Endodermal cell (in vitro differentiated cells): ENCODE data around the gene PDLIM5. TPM values are rescaled to one million over a fixed set of nuclear protein-coding genes. Genes with fewer than 3 reads are reported as not detected.

Experiments
- DNase-seq: peaks from one replicate; pipeline ENCODE4 v3.0.0-alpha.2; 2017
- H3K27ac ChIP-seq: 2 replicates; pipeline ENCODE4 v1.5.1; 2013; ENCODE audit warnings: mild to moderate bottlenecking, low read depth, low read length, moderate library complexity
- H3K27me3 ChIP-seq: 2 replicates; pipeline ENCODE4 v1.6.1; 2013; ENCODE audit warnings: mild to moderate bottlenecking, low read length, moderate library complexity; ENCODE audit not compliant: insufficient read depth, control insufficient read depth, poor library complexity, severe bottlenecking
- H3K36me3 ChIP-seq: 2 replicates; pipeline ENCODE4 v1.7.0; 2013; ENCODE audit warnings: mild to moderate bottlenecking, low read length, moderate library complexity; ENCODE audit not compliant: control insufficient read depth, insufficient read depth
- H3K4me1 ChIP-seq: one replicate; pipeline ENCODE4 v1.7.0; 2013; ENCODE audit warnings: low read length; ENCODE audit not compliant: control insufficient read depth, insufficient read depth
- H3K4me3 ChIP-seq: 2 replicates; pipeline ENCODE4 v1.5.1; 2013; ENCODE audit warnings: mild to moderate bottlenecking, low read length, moderate library complexity
- H3K9ac ChIP-seq: 2 replicates; pipeline ENCODE4 v1.6.1; 2013; ENCODE audit warnings: mild to moderate bottlenecking, low read length, moderate library complexity; ENCODE audit not compliant: poor library complexity, severe bottlenecking; ENCODE audit errors: extremely low read depth
- H3K9me3 ChIP-seq: 2 replicates; pipeline ENCODE4 v1.6.1; 2013; ENCODE audit warnings: mild to moderate bottlenecking, low read length, moderate library complexity; ENCODE audit not compliant: control insufficient read depth
- H3K27ac Mint-ChIP-seq: 2 replicates; pipeline ENCODE4 v1.8.0; 2020; ENCODE audit warnings: mixed read lengths
- H3K27me3 Mint-ChIP-seq: 2 replicates; pipeline ENCODE4 v1.8.0; 2021; ENCODE audit warnings: mild to moderate bottlenecking, mixed read lengths; ENCODE audit not compliant: insufficient read depth
- H3K36me3 Mint-ChIP-seq: 2 replicates; pipeline ENCODE4 v1.8.0; 2020; ENCODE audit warnings: low read depth, mixed read lengths
- H3K4me1 Mint-ChIP-seq: 2 replicates; pipeline ENCODE4 v1.8.0; 2020; ENCODE audit warnings: mixed read lengths
- H3K4me3 Mint-ChIP-seq: 2 replicates; pipeline ENCODE4 v1.8.0; 2020; ENCODE audit warnings: mild to moderate bottlenecking, moderate library complexity, mixed read lengths
- H3K9me3 Mint-ChIP-seq: 2 replicates; pipeline ENCODE4 v1.8.0; 2020; ENCODE audit warnings: mild to moderate bottlenecking, mixed read lengths
- CTCF ChIP-seq: fragments of 200-600 bp; sonication (generic); conservative IDR thresholded peaks from 2 replicates; pipeline ENCODE4 v1.5.0; 2021; ENCODE audit warnings: antibody characterized with exemption, mild to moderate bottlenecking
- WGBS, 2 experiments: methylation state at CpG; one replicate each; pipeline versions ENCODE4 v1.1.5 to v1.1.7; 2013; ENCODE audit warnings: missing lambda C conversion rate in 2 of 2, mixed read lengths in 1 of 2; ENCODE audit not compliant: insufficient coverage in 1 of 2, insufficient read length in 1 of 2; 5-methylcytosine and 5-hydroxymethylcytosine counted together
- total RNA-seq, 2 donors: library from RNA; stranded (reverse); fragmentation: NEBNext Ultra II Directional in 1 of 2; extraction: Animal tissue kit (Norgen Biotek cat#: 25700) in 1 of 2; gene quantifications; 2 replicates in 1 of 2; 3 replicates in 1 of 2; pipeline ENCODE4 v1.2.1, GENCODE V29; 2021

PDLIM5 gene
- total RNA-seq, 2 donors from 2014 or later: 91.0 to 149 TPM

GRCh38 chr4:94516067-94516466 is 64.3 kb downstream of the PDLIM5 start:
- H3K9me3 Mint-ChIP-seq: no peaks in the 10 kb centered on the region
- peaks cover 19% of the 10 kb centered on the region for H3K36me3 ChIP-seq
- no peak overlapping the region for H3K9ac ChIP-seq
- no peak for DNase-seq
- H3K27me3 ChIP-seq: no peaks in the 10 kb centered on the region
- no peaks in the 10 kb centered on the region for H3K4me1 ChIP-seq
- no peak overlapping the region for H3K27ac ChIP-seq
- no peak overlapping the region for H3K4me3 Mint-ChIP-seq
- peaks cover 5% of the 10 kb centered on the region for H3K36me3 Mint-ChIP-seq
- no peak for TF ChIP-seq CTCF
- H3K9me3 ChIP-seq: no peaks in the 10 kb centered on the region
- peaks cover 12% of the 10 kb centered on the region for H3K4me1 Mint-ChIP-seq
- no peak overlapping the region for H3K4me3 ChIP-seq
- H3K27ac Mint-ChIP-seq: no peak overlapping the region
- no peaks in the 10 kb centered on the region for H3K27me3 Mint-ChIP-seq
- 92 to 93% methylated on average over 2 to 3 of the region's 3 CpGs for WGBS, 2 experiments

DNA sequence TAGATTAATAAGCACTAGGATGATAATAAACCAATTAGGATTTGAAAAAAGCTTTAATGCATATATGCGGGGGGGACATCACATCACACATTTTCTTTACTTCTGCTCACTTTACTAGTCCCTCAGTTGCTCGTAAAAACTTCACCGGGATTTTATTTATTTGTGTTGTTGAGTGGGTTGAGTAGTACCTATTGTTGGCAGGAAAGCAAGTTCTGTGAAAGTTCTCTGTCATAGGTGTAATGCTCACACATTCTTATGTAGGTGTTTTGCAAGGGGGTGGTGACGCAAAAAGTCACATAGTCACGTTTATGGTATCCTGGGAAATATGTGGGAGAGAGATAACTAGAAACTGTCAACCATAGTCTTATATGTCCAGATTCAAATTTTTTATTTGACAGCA is 65.3 kb downstream of the PDLIM5 start:
- DNase-seq: no peak
- H3K4me1 Mint-ChIP-seq: peaks cover 12% of the 10 kb centered on the region
- TF ChIP-seq CTCF: no peak
- Histone ChIP-seq H3K4me3 (no peak overlapping the region), H3K4me1 (no peaks in the 10 kb centered on the region), H3K36me3 (peaks cover 16% of the 10 kb centered on the region), H3K27me3 (no peaks in the 10 kb centered on the region), H3K9me3 (no peaks in the 10 kb centered on the region), H3K9ac (no peak overlapping the region), H3K27ac (no peak overlapping the region)
- no peaks in the 10 kb centered on the region for H3K27me3 Mint-ChIP-seq
- no peak overlapping the region for H3K4me3 Mint-ChIP-seq
- no peak overlapping the region for H3K27ac Mint-ChIP-seq
- no peaks in the 10 kb centered on the region for H3K36me3 Mint-ChIP-seq
- no peaks in the 10 kb centered on the region for H3K9me3 Mint-ChIP-seq
- 50 to 93% methylated on average over 1 to 5 of the region's 5 CpGs for WGBS, 2 experiments

DNA sequence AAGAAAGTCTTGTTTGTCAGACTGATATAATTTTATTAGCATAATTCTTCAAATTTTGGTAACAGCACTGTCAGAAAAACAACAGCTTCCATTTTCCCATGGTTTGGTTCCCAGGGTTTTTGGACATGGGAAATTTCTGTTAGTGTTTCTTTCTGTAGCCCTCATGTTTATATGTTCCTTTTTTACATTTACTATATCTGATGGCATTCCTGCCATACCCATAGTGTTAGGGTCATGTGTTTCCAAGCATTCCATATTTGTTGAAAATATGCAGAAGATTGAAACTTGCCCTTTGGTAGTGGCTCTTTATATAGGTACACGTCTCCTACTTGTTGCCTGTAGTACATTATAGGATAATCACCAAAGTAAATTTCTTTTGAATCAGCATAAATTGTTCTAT is 65.8 kb downstream of the PDLIM5 start:
- no peak overlapping the region for H3K27ac Mint-ChIP-seq
- no peaks in the 10 kb centered on the region for H3K27me3 Mint-ChIP-seq
- H3K4me1 ChIP-seq: no peaks in the 10 kb centered on the region

More for the DNA sequence above, 65.8 kb downstream of the PDLIM5 start:
- H3K36me3 Mint-ChIP-seq: no peaks in the 10 kb centered on the region
- Histone ChIP-seq H3K9me3 (no peaks in the 10 kb centered on the region), H3K27ac (no peak overlapping the region), H3K27me3 (no peaks in the 10 kb centered on the region), H3K9ac (no peak overlapping the region), H3K4me3 (no peak overlapping the region), H3K36me3 (peaks cover 16% of the 10 kb centered on the region)
- no peak overlapping the region for H3K4me3 Mint-ChIP-seq
- no peak for TF ChIP-seq CTCF
- peaks cover 12% of the 10 kb centered on the region for H3K4me1 Mint-ChIP-seq
- no peak for DNase-seq
- no CpG with 5 or more reads among the region's 1 CpG for WGBS, 2 experiments
- no peaks in the 10 kb centered on the region for H3K9me3 Mint-ChIP-seq
